Kidney capillary endothelial cell (primary cell): Measurements from ENCODE around the gene ANKRD18B.
"Not testable (repeated sequence)": the region's sequence is repeated elsewhere in the genome, so short reads cannot be mapped to it uniquely, and the experiment has no call there.

Experiments used
- DNase-seq: peaks from one replicate; pipeline ENCODE4 v3.0.0-alpha.2; 2018; ENCODE audit warnings: low spot score

The ANKRD18B gene

DNA sequence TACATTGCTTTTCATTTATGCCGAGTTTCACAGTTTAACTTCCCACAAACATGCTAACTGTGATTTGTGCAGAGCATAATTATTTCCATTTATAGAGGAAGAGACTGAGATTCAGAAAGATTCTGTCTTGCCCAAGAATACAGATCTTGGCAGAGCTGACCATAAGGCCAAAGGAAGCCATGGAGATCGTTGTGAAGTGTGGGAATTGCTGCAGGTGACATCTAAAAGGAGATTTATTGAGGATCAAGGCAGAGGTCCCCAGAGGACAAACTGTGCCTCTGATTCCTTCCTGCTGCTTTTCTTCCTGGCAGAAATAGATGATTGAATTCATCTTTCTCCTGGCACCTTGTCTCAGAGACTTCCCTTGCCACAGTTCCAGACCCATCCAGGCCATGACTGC lies 88.4 kb downstream of the ANKRD18B start:
- not testable (repeated sequence) for DNase-seq

DNA sequence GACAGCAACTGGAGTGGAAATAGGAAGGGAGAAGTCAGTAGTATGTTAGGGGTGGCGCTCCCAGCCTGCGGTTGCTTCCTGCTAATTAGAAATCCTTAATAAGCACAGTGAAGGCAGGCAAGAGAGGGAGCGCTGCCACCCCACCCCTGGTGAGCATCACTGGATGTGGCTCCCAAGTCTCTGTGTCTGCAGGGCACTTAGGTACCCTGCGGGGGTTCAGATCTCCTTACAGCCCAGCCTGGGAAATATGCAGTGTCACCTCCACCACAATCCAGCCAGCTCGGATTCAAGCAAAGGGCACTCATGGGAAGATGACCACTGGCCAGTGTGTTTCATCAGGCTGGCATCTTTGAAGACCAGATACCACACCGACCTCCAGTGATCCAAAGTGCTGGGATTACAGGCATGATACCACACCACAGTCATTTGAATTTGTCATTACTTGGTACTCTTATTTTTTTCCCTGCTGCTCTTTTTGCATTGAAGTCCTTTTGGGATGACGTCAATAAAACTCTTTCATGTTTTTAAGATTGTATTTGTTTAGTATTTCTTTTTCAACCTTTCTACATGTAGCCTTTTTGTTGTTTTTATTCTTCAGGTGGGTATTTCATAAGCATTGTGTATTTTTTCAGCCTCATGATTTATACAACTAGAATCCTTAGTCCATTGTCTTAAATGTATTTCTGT lies 90.1 kb downstream of the ANKRD18B start:
- DNase-seq: no peak

DNA sequence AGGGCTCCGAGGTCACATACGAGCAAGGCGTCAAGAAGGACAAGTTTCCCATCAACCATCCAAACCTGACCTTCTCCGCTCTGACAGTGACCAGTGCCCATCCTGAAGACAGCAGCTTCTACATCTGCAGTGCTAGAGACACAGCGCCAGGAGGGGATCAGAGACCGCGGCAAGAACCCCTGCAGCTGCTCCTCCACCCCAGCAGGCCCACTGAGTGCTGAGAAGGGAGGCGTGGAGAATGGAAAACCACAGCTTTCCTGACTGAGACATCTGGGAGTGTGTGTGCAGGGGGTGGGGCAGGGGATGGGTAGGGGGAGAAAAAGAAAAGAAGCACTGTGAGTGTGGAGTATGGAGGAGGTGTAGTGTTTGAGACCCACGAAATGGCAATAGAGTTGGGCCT lies 94.3 kb downstream of the ANKRD18B start:
- DNase-seq: not testable (repeated sequence)

DNA sequence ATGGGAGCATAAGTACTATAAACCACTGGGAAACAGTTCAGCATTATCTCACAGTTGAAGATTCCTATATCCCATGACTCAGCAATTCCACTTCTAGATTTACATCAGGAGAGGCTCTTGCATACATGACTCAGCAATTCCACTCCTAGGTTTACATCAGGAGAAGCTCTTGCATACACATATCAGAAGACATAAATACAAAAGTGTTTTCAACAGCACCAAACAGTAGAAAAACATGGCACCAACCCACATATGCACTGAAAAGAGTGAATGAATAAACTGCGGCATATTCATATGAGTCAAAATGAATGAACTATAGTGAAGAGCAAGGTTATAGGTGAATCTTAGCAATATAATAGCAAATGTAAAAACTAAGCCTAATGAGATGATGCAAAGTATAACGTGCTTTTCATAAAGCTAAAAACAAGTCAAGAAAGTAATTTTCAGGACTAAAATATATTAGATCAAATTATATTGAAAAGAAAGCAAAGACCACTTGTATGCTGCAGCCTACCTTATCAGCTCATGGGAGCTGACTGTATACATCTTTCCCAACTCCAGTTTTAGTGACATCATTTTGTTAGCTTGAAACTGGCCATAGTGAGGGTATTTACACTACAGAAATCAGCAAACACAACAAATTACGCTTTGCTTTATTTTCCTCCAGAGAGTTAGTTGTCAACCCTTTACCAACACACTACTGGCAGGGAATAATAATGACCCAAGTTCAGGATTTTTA lies 95.8 kb downstream of the ANKRD18B start:
- DNase-seq: no peak

DNA sequence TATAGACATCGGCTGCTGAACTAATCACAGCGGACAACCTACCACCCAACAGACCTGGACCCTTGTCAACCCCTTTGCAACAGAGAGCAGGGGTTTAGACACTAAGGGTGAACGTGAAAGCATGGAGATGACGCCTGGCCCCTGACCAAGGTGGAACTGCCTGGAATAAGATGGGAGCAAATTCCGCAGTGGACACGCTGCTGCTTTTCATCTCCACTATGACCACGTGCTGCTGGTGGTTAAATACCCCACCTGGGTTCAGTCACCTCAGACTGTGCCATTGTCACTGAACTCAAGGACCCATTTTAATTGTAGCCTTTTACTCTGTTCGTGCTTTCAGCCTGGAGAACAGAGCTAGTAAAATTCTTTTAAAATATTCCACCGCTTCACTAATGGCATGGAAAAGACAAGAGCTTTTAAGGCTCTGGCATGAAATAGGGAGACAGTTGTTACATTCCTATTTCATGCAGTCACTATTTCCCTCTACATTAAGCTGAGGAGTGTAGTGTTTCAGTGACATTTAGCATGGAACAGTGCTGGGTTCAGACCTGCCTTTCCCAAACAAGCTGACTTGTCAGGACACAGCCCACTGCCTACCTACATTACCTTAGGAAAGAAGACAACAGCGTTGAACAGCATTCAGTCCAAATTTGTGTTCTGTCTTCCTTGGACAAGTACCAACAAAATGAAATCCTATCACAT lies 96.8 kb downstream of the ANKRD18B start:
- no peak for DNase-seq
